Upper lobe of right lung (tissue), 1 donor: Measurements from ENCODE around the gene ESRRA. TPM values are rescaled to one million over a fixed set of nuclear protein-coding genes. Genes with fewer than 3 reads are reported as not detected.
A peak's percentile ranks its signal among the peaks of the same experiment; 100 is the strongest.

Source experiments
- ATAC-seq: fragments of 200-7000 bp; cut with Tn5 transposase; one replicate; pipeline ENCODE4 v1.9.1; 2020; ENCODE audit warnings: mild to moderate bottlenecking, moderate library complexity
- DNase-seq: peaks from one replicate; pipeline ENCODE4 v3.0.0-alpha.2; 2020
- H3K27ac ChIP-seq: fragments of 200-600 bp; one replicate; pipeline ENCODE4 v1.8.0; 2022
- H3K27me3 ChIP-seq: fragments of 200-600 bp; one replicate; pipeline ENCODE4 v1.8.0; 2022; ENCODE audit warnings: mild to moderate bottlenecking
- H3K36me3 ChIP-seq: fragments of 200-600 bp; one replicate; pipeline ENCODE4 v1.8.0; 2022
- H3K4me1 ChIP-seq: fragments of 200-600 bp; one replicate; pipeline ENCODE4 v1.8.0; 2022
- H3K4me3 ChIP-seq: fragments of 200-600 bp; one replicate; pipeline ENCODE4 v1.8.0; 2022; ENCODE audit warnings: mild to moderate bottlenecking
- H3K9me3 ChIP-seq: fragments of 200-600 bp; one replicate; pipeline ENCODE4 v1.8.0; 2022
- intact Hi-C: fragments of 100-400 bp; cut with DNase I; formaldehyde crosslinking; loops from one replicate; pipeline ENCODE4 v1.11.0; 2022
- total RNA-seq: library from RNA; stranded (reverse); fragmentation: NEBNext Ultra II Directional; extraction: Animal tissue kit (Norgen Biotek cat#: 25700); gene quantifications from one replicate; pipeline ENCODE4 v1.2.1, GENCODE V29; 2021
- TF ChIP-seq, protein P1 (sequence below): fragments of 200-600 bp; IDR thresholded peaks from one replicate; pipeline ENCODE4 v1.8.0; 2022; ENCODE audit warnings: antibody characterized with exemption
- donor health status: DM: no; HTN: yes; CAD: no; lungs with severe emphysema.

Gene ESRRA
- total RNA-seq, 1 donor from 2014 or later = 51.9 TPM

DNA sequence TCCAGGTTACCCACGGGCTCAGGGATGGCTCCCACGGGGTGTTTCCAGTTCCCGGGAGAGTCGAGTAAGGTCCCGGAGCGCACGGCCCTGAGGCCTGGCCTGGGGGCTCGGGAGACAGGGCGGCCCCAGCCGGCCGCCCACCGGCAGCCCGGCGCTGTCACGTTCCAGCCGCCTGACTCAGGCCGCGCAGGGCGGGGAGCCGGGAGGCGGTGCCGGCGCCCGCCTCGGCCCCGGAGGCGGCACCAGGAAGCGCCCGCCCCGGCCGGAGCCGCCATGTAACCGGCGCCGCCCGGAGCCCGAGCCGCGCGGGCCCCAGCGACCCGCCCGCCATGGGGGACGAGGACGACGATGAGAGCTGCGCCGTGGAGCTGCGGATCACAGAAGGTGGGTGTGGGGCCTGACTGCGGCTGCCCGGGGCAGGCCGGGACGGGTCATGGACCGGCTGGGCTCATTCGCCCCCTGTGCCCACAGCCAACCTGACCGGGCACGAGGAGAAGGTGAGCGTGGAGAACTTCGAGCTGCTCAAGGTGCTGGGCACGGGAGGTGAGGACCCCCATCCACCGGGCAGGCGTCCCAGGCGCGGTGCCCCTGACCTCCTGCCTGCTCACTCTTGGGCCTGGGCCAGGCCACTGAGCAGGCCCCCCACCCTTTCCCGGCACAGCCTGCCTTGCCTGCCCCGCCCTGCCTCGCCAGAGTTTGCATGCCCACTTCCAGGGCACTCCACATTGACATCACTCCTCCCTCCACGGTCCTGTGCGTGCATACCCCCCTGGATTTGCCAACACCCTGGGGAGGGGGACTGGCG, 53.8 kb downstream of the ESRRA start, which contains the start of gene RPS6KA4:
Gene RPS6KA4 (plus strand): TSS at position 256 of the 805 bp plus-strand sequence. CDS start 74 bp downstream, at position 330.
- DNase-seq (peak; percentile 87), ATAC-seq (peak; percentile 87)
- Histone ChIP-seq H3K27me3 (no peaks in the 10 kb centered on the region), H3K4me3 (peak within 1 kb of the TSS; percentile 91), H3K36me3 (peaks cover 32% of the 10 kb centered on the region), H3K9me3 (no peaks in the 10 kb centered on the region), H3K4me1 (peaks cover 32% of the 10 kb centered on the region), H3K27ac (peak within 1 kb of the TSS; percentile 91)
- intact Hi-C loops = no loop called here
- TF ChIP-seq, protein P1, sequence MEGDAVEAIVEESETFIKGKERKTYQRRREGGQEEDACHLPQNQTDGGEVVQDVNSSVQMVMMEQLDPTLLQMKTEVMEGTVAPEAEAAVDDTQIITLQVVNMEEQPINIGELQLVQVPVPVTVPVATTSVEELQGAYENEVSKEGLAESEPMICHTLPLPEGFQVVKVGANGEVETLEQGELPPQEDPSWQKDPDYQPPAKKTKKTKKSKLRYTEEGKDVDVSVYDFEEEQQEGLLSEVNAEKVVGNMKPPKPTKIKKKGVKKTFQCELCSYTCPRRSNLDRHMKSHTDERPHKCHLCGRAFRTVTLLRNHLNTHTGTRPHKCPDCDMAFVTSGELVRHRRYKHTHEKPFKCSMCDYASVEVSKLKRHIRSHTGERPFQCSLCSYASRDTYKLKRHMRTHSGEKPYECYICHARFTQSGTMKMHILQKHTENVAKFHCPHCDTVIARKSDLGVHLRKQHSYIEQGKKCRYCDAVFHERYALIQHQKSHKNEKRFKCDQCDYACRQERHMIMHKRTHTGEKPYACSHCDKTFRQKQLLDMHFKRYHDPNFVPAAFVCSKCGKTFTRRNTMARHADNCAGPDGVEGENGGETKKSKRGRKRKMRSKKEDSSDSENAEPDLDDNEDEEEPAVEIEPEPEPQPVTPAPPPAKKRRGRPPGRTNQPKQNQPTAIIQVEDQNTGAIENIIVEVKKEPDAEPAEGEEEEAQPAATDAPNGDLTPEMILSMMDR = no peak

DNA sequence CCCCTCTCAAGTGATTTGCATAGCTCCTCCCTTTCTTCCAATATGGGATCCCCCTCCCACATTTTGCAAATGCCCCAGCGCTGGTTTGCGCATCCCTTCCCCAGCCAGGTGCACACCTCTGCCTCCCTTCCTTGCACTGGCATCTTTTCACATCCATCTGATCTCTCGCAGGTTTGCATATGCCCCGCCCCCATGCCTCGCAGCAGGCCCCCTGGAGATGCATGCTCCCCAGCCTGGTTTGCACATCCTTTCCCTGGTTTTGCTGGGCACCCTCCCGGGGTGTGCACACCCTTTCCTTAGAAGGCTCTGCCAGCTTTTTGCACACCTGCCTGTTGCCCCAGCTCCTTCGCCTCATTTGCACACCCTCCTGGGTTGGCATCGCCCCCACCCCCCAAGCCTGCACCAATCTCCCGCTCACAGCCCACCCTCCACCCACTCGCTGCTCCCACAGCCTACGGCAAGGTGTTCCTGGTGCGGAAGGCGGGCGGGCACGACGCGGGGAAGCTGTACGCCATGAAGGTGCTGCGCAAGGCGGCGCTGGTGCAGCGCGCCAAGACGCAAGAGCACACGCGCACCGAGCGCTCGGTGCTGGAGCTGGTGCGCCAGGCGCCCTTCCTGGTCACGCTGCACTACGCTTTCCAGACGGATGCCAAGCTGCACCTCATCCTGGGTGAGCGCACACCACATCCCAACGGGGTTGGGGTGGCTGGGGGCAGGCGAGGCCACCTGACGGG, 54.6 kb downstream of the ESRRA start:
- ATAC-seq = peak; percentile 21

DNA sequence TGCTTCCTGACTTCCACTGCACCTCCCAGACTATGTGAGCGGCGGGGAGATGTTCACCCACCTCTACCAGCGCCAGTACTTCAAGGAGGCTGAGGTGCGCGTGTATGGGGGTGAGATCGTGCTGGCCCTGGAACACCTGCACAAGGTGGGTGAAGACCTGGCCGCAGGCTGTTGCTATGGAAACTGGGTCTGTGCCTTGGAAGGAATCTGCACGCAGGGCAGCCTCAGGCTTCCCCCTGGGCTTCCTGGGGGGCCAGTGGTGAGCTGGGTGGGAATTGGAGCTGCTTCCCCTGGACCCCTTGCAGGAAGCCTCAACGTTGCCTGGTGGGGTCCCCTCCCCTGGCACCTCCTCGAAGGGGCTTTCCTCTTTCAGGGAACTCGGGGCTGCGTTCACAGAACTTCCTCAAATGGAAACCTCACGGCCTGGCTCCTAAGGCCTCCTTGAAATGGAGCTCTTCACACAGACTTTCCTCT, 55.2 kb downstream of the ESRRA start:
- H3K27ac ChIP-seq = peak overlapping the region; percentile 11
- ATAC-seq = no peak
- peaks cover 42% of the 10 kb centered on the region for H3K36me3 ChIP-seq
- no peak for DNase-seq
- TF ChIP-seq, protein P1 = no peak
- H3K4me3 ChIP-seq = peak overlapping the region; percentile 91
- intact Hi-C loops = no loop called here
- no peaks in the 10 kb centered on the region for H3K9me3 ChIP-seq
- H3K4me1 ChIP-seq = peaks cover 28% of the 10 kb centered on the region
- no peaks in the 10 kb centered on the region for H3K27me3 ChIP-seq

More for the DNA sequence above, 54.6 kb downstream of the ESRRA start:
- TF ChIP-seq, protein P1 = no peak
- H3K27me3 ChIP-seq = no peaks in the 10 kb centered on the region
- DNase-seq = peak; percentile 70
- H3K4me3 ChIP-seq = peak overlapping the region; percentile 91
- intact Hi-C loops = no loop called here
- peak overlapping the region; percentile 91 for H3K27ac ChIP-seq
- peaks cover 32% of the 10 kb centered on the region for H3K4me1 ChIP-seq
- no peaks in the 10 kb centered on the region for H3K9me3 ChIP-seq
- H3K36me3 ChIP-seq = peaks cover 36% of the 10 kb centered on the region

DNA sequence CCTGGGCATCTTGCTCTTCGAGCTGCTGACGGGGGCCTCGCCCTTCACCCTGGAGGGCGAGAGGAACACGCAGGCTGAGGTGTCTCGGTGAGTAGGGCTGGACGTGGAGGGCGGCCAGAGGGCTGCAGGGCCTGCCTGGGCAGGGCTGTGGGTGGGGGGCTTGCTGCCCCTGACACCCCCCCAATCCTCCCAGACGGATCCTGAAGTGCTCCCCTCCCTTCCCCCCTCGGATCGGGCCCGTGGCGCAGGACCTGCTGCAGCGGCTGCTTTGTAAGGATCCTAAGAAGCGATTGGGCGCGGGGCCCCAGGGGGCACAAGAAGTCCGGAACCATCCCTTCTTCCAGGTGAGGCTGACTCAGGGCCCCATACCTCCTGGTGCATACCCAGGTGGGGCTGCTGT, 56.3 kb downstream of the ESRRA start:
- H3K9me3 ChIP-seq = no peaks in the 10 kb centered on the region
- no peak overlapping the region for H3K4me3 ChIP-seq
- intact Hi-C loops = no loop called here
- TF ChIP-seq, protein P1 = no peak
- H3K27me3 ChIP-seq = no peaks in the 10 kb centered on the region
- no peak for DNase-seq
- H3K27ac ChIP-seq = no peak overlapping the region
- H3K36me3 ChIP-seq = peaks cover 54% of the 10 kb centered on the region
- peaks cover 25% of the 10 kb centered on the region for H3K4me1 ChIP-seq
- no peak for ATAC-seq

- H3K27me3 ChIP-seq = no peaks in the 10 kb centered on the region
- ATAC-seq = no peak
- peaks cover 59% of the 10 kb centered on the region for H3K36me3 ChIP-seq
- peaks cover 25% of the 10 kb centered on the region for H3K4me1 ChIP-seq
- H3K4me3 ChIP-seq = no peak overlapping the region
- intact Hi-C loops = no loop called here
- no peak overlapping the region for H3K27ac ChIP-seq
- TF ChIP-seq, protein P1 = no peak
- no peaks in the 10 kb centered on the region for H3K9me3 ChIP-seq
- no peak for DNase-seq
Measured at GRCh38 chr11:64362339-64362738, 57.0 kb downstream of the ESRRA start.
